HCT116 (cell line): ENCODE measurements around the gene CTTNBP2NL.

Source experiments
- CEBPB ChIP-seq: IDR thresholded peaks from 2 replicates; pipeline ENCODE4 v1.6.1; 2012; ENCODE audit warnings: low read depth
- CTCF ChIP-seq, 3 experiments: fragments of 200-600 bp in 1 of 3; sonication (generic) in 1 of 3; IDR thresholded peaks in 2 of 3; conservative IDR thresholded peaks in 1 of 3; 2 replicates each; pipeline ENCODE4 v1.5.1; 2012 to 2017; ENCODE audit warnings: low read depth in 2 of 3, low read length in 2 of 3, antibody characterized with exemption in 1 of 3, borderline replicate concordance in 1 of 3, control low read depth in 1 of 3, mild to moderate bottlenecking in 1 of 3, mixed read lengths in 1 of 3, mixed run types in 1 of 3, moderate library complexity in 1 of 3; ENCODE audit not compliant: insufficient read depth in 1 of 3
- EGR1 ChIP-seq: IDR thresholded peaks from 2 replicates; pipeline ENCODE4 v1.6.1; 2012; ENCODE audit warnings: low read depth
- EZH2 ChIP-seq: fragments of 200-600 bp; sonication (generic); IDR thresholded peaks from 2 replicates; pipeline ENCODE4 v1.6.1; 2017; ENCODE audit warnings: antibody characterized with exemption, mixed run types
- EZH2phosphoT487 ChIP-seq: fragments of 200-600 bp; IDR thresholded peaks from 2 replicates; pipeline ENCODE4 v1.6.1; 2018; ENCODE audit warnings: antibody characterized with exemption, borderline replicate concordance
- JUND ChIP-seq: IDR thresholded peaks from 2 replicates; pipeline ENCODE4 v1.6.1; 2012
- POLR2A ChIP-seq: IDR thresholded peaks from 2 replicates; pipeline ENCODE4 v1.7.0; 2011; ENCODE audit warnings: borderline replicate concordance; ENCODE audit not compliant: insufficient read depth, insufficient read length; ENCODE audit errors: extremely low read depth
- POLR2AphosphoS5 ChIP-seq: IDR thresholded peaks from 2 replicates; pipeline ENCODE4 v1.6.1; 2011; ENCODE audit warnings: mild to moderate bottlenecking, low read depth, low read length, moderate library complexity
- REST ChIP-seq: IDR thresholded peaks from 2 replicates; pipeline ENCODE4 v1.6.1; 2012; ENCODE audit warnings: low read depth
- SIN3A ChIP-seq: IDR thresholded peaks from 2 replicates; pipeline ENCODE4 v1.6.1; 2012; ENCODE audit warnings: low read depth
- SRF ChIP-seq: IDR thresholded peaks from 2 replicates; pipeline ENCODE4 v1.6.1; 2012; ENCODE audit warnings: low read depth
- YY1 ChIP-seq: IDR thresholded peaks from 2 replicates; pipeline ENCODE4 v1.6.1; 2011; ENCODE audit warnings: low read length, low read depth, moderate library complexity, mild to moderate bottlenecking; ENCODE audit not compliant: insufficient replicate concordance; ENCODE audit errors: extremely low read depth
- TF ChIP-seq, protein P1 (sequence below): IDR thresholded peaks from 2 replicates; pipeline ENCODE4 v1.6.1; 2011; ENCODE audit warnings: mild to moderate bottlenecking, low read length, moderate library complexity; ENCODE audit not compliant: insufficient replicate concordance; ENCODE audit errors: extremely low read depth
- TF ChIP-seq, protein P2 (sequence below): IDR thresholded peaks from 2 replicates; pipeline ENCODE4 v1.6.1; 2012

DNA sequence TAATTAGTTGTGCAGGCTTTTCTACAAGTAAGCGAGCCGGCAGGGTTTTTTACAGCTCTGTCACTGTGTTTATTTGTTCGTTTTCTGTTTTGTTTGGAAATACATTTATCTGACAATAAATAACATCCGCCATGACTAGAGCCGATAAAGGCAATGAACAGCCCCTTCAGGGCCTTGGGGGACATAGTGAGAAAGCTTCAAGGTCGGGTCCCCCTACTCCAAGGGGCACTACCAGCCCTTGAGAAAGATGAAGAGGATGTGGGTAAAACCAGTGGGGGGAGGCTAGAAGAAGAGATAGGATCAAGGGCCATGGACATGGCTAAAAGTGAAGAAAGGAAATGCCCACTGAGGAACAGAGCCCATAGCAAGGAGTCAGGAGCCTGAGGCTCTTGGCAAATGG lies 38.5 kb upstream of the CTTNBP2NL start:
- TF ChIP-seq POLR2AphosphoS5: no peak
- no peak for TF ChIP-seq POLR2A
- no peak for TF ChIP-seq CTCF (IDR thresholded peaks at IDR 0.05 in 2 of 3, conservative IDR thresholded peaks at IDR 0.05 in 1 of 3; ENCODE audit: borderline replicate concordance in 1 of 3, insufficient read depth in 1 of 3, low read depth in 2 of 3, low read length in 2 of 3)
- no peak for TF ChIP-seq EZH2
- no peak for TF ChIP-seq EZH2phosphoT487
- no peak for TF ChIP-seq EGR1
- TF ChIP-seq JUND: no peak
- no peak for TF ChIP-seq CEBPB
- TF ChIP-seq, protein P1, sequence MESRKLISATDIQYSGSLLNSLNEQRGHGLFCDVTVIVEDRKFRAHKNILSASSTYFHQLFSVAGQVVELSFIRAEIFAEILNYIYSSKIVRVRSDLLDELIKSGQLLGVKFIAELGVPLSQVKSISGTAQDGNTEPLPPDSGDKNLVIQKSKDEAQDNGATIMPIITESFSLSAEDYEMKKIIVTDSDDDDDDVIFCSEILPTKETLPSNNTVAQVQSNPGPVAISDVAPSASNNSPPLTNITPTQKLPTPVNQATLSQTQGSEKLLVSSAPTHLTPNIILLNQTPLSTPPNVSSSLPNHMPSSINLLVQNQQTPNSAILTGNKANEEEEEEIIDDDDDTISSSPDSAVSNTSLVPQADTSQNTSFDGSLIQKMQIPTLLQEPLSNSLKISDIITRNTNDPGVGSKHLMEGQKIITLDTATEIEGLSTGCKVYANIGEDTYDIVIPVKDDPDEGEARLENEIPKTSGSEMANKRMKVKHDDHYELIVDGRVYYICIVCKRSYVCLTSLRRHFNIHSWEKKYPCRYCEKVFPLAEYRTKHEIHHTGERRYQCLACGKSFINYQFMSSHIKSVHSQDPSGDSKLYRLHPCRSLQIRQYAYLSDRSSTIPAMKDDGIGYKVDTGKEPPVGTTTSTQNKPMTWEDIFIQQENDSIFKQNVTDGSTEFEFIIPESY: no peak
- no peak for TF ChIP-seq SIN3A
- no peak for TF ChIP-seq REST
- TF ChIP-seq YY1: no peak
- no peak for TF ChIP-seq SRF
- TF ChIP-seq, protein P2, sequence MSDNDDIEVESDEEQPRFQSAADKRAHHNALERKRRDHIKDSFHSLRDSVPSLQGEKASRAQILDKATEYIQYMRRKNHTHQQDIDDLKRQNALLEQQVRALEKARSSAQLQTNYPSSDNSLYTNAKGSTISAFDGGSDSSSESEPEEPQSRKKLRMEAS: no peak
